HEK293 (cell line): ENCODE results near the gene ELOVL6.

ENCODE experiments used
- CTCF ChIA-PET: fragments of 350-600 bp; formaldehyde crosslinking; extraction: SDS; loops from one replicate; lab custom pipeline; 2021; ENCODE audit warnings: antibody characterized with exemption; lab: Yijun Ruan, JAX
- POLR2A ChIA-PET: fragments of 300-600 bp; formaldehyde crosslinking; extraction: SDS; loops from one replicate; lab custom pipeline; 2020; ENCODE audit warnings: antibody characterized with exemption, inconsistent platforms; lab: Yijun Ruan, JAX
- H3K27ac ChIP-seq: fragments of 200-500 bp; sonication (Bioruptor generic); 2 replicates; pipeline ENCODE4 v1.5.1; 2014; ENCODE audit warnings: low read depth, low read length, control low read depth, inconsistent platforms; ENCODE audit errors: extremely low read depth
- H3K36me3 ChIP-seq, 2 experiments: fragments of 200-500 bp in 1 of 2; sonication (Bioruptor generic) in 1 of 2; 1 replicate in 1 of 2; 2 replicates in 1 of 2; pipeline ENCODE4 v1.5.1; 2014 to 2017; ENCODE audit warnings: inconsistent platforms in 2 of 2, low read length in 2 of 2; ENCODE audit not compliant: control insufficient read depth in 2 of 2, insufficient read depth in 1 of 2
- H3K4me1 ChIP-seq: fragments of 200-500 bp; sonication (Bioruptor generic); 2 replicates; pipeline ENCODE4 v1.5.1; 2014; ENCODE audit warnings: mild to moderate bottlenecking, low read length, inconsistent platforms; ENCODE audit not compliant: control insufficient read depth, insufficient read depth
- H3K4me3 ChIP-seq: 2 replicates; pipeline ENCODE4 v1.5.1; 2011; ENCODE audit warnings: low read depth, mild to moderate bottlenecking, control low read depth, low read length, moderate library complexity
- H3K9me3 ChIP-seq: fragments of 200-500 bp; sonication (Bioruptor generic); 2 replicates; pipeline ENCODE4 v1.5.1; 2014; ENCODE audit warnings: low read depth, low read length, inconsistent platforms; ENCODE audit not compliant: control insufficient read depth, insufficient read depth
- ELK4 ChIP-seq: IDR thresholded peaks from 2 replicates; pipeline ENCODE4 v1.6.1; 2011; ENCODE audit warnings: mild to moderate bottlenecking, low read depth, low read length, borderline replicate concordance
- SP7 ChIP-seq: fragments of 450-650 bp; formaldehyde crosslinking; IDR thresholded peaks from 2 replicates; pipeline ENCODE4 v1.5.1; 2016; ENCODE audit warnings: missing biosample characterization, missing genetic modification characterization
- WT1 ChIP-seq: fragments of 450-650 bp; formaldehyde crosslinking; IDR thresholded peaks from 2 replicates; pipeline ENCODE4 v1.5.1; 2016; ENCODE audit warnings: missing biosample characterization, missing genetic modification characterization
- ZBTB1 ChIP-seq: fragments of 450-650 bp; formaldehyde crosslinking; IDR thresholded peaks from 2 replicates; pipeline ENCODE4 v1.5.1; 2016; ENCODE audit warnings: missing biosample characterization, missing genetic modification characterization
- ZIC2 ChIP-seq: fragments of 450-650 bp; formaldehyde crosslinking; IDR thresholded peaks from 2 replicates; pipeline ENCODE4 v1.5.1; 2016; ENCODE audit warnings: missing biosample characterization, missing genetic modification characterization
- ZNF140 ChIP-seq: fragments of 450-650 bp; formaldehyde crosslinking; IDR thresholded peaks from 2 replicates; pipeline ENCODE4 v1.5.1; 2016; ENCODE audit warnings: missing biosample characterization, missing genetic modification characterization
- ZNF169 ChIP-seq: fragments of 450-650 bp; formaldehyde crosslinking; IDR thresholded peaks from 2 replicates; pipeline ENCODE4 v1.5.1; 2016; ENCODE audit warnings: missing biosample characterization, missing genetic modification characterization
- ZNF266 ChIP-seq: fragments of 450-650 bp; formaldehyde crosslinking; IDR thresholded peaks from 2 replicates; pipeline ENCODE4 v1.5.1; 2016; ENCODE audit warnings: missing biosample characterization, missing genetic modification characterization, low read depth
- ZNF311 ChIP-seq: fragments of 450-650 bp; formaldehyde crosslinking; IDR thresholded peaks from 2 replicates; pipeline ENCODE4 v1.5.1; 2017; ENCODE audit warnings: missing biosample characterization, missing genetic modification characterization, borderline replicate concordance
- ZNF354C ChIP-seq: fragments of 450-650 bp; formaldehyde crosslinking; IDR thresholded peaks from 2 replicates; pipeline ENCODE4 v1.5.1; 2016; ENCODE audit warnings: missing biosample characterization, missing genetic modification characterization, low read depth, borderline replicate concordance
- ZNF518A ChIP-seq: fragments of 450-650 bp; formaldehyde crosslinking; conservative IDR thresholded peaks from 2 replicates; pipeline ENCODE4 v1.5.1; 2016; ENCODE audit warnings: low read depth, missing biosample characterization, missing genetic modification characterization
- ZNF561 ChIP-seq: fragments of 450-650 bp; IDR thresholded peaks from 2 replicates; pipeline ENCODE4 v1.5.1; 2018; ENCODE audit warnings: missing biosample characterization, missing genetic modification characterization, borderline replicate concordance
- TF ChIP-seq, protein P1 (sequence below): fragments of 450-650 bp; formaldehyde crosslinking; IDR thresholded peaks from 2 replicates; pipeline ENCODE4 v1.5.1; 2016; ENCODE audit warnings: missing biosample characterization, missing genetic modification characterization
- TF ChIP-seq, protein P2 (sequence below): fragments of 450-650 bp; formaldehyde crosslinking; IDR thresholded peaks from 2 replicates; pipeline ENCODE4 v1.5.1; 2017; ENCODE audit warnings: missing biosample characterization, mild to moderate bottlenecking, missing genetic modification characterization, moderate library complexity
- TF ChIP-seq, protein P3 (sequence below): fragments of 450-650 bp; formaldehyde crosslinking; IDR thresholded peaks from 2 replicates; pipeline ENCODE4 v1.5.1; 2016; ENCODE audit warnings: missing biosample characterization, missing genetic modification characterization

Gene ELOVL6

GRCh38 chr4:110135076-110135475 is 63.3 kb downstream of the ELOVL6 start (continued):
- TF ChIP-seq ELK4: no peak

DNA sequence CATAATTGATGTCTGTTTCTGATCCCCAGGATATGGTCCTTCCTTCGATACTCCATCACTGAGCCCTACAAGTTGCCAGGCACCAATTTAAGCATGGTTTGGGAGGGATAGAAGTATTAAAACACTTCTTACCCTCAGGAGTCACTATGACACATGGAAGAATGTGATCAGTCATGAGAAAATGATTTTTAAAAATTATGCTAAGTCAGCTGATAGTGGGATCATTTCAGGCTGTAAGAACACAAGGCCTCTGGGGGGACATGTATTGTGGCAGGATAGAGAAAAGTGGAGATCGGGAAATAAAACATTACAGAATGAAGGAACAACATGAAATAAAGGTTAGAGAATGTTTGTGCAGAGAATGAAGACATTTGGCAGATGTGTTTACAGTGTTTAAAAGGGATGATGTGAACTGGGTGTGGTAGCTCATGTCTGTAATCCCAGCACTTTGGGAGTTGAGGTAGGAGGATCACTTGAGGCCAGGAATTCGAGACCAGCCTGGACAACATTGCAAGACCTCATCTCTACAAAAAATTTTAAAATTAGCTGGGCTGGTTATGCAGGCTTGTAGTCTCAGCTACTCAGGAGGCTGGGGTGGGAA is 64.0 kb downstream of the ELOVL6 start:
- POLR2A ChIA-PET: no interaction called here
- 0 out of 2 replicates have a peak, but pooled peaks cover 3% of the 10 kb centered on the region for H3K4me1 ChIP-seq
- TF ChIP-seq ZNF266 (tag by site-specific recombination) (no peak), ZNF354C (tag by site-specific recombination) (no peak)
- TF ChIP-seq, protein P1, sequence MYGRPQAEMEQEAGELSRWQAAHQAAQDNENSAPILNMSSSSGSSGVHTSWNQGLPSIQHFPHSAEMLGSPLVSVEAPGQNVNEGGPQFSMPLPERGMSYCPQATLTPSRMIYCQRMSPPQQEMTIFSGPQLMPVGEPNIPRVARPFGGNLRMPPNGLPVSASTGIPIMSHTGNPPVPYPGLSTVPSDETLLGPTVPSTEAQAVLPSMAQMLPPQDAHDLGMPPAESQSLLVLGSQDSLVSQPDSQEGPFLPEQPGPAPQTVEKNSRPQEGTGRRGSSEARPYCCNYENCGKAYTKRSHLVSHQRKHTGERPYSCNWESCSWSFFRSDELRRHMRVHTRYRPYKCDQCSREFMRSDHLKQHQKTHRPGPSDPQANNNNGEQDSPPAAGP (tag by site-specific recombination): no peak
- TF ChIP-seq, protein P2, sequence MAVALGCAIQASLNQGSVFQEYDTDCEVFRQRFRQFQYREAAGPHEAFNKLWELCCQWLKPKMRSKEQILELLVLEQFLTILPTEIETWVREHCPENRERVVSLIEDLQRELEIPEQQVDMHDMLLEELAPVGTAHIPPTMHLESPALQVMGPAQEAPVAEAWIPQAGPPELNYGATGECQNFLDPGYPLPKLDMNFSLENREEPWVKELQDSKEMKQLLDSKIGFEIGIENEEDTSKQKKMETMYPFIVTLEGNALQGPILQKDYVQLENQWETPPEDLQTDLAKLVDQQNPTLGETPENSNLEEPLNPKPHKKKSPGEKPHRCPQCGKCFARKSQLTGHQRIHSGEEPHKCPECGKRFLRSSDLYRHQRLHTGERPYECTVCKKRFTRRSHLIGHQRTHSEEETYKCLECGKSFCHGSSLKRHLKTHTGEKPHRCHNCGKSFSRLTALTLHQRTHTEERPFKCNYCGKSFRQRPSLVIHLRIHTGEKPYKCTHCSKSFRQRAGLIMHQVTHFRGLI (tag by site-specific recombination): no peak
- H3K36me3 ChIP-seq: no peaks in the 10 kb centered on the region
- CTCF ChIA-PET: no interaction called here
- no peak overlapping the region for H3K4me3 ChIP-seq
- no peak overlapping the region for H3K27ac ChIP-seq
- no peaks in the 10 kb centered on the region for H3K9me3 ChIP-seq

DNA sequence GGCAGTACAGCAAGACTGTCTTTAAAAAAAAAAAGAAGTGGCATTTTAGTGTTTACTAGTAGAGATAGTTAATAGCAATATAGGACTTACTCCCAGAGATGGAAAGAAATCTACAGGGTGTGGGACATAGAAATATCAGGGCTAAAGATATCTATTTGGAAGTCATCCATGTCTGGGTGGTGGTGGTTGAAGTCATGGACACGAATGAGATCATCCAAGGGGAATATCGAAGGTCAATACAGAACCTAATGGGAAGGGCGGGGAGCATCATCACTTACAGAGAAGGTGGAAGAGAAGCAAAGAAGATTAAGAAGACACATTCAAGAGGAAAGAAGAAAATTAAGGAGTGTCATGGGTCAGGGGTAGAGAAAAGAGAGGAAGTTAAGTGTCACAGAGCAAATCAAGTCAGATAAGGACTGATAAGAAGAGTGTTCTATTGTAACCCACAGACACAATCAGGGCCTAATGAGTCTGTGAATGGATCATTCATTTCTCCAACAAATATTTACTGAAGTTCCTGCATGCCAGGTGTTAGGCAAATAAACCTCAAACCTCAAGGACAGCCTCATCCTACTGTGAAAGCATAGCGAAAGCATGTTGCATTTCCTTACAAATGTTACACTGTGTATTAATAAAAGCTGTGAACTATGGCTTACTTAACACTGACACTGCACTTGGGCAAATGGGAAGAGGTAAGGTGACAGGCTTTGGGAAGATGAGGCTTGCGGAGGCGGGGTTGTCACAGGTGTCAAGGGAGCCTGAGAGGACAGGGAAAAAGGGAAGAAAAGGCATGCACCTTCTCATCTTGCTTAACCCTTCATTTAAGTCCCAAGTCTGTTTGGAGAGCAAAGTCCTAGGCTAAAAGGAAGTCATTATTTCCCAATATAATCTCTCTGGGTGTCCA is 65.3 kb downstream of the ELOVL6 start:
- no peak overlapping the region for H3K27ac ChIP-seq
- H3K4me1 ChIP-seq: no peaks in the 10 kb centered on the region
- CTCF ChIA-PET: no interaction called here
- no peaks in the 10 kb centered on the region for H3K9me3 ChIP-seq
- TF ChIP-seq SP7 (tag by site-specific recombination) (no peak), ZNF311 (no peak), ZNF140 (tag by site-specific recombination) (no peak), ZNF561 (tag by site-specific recombination) (no peak), ZBTB1 (tag by site-specific recombination) (no peak), ZIC2 (no peak), ZNF518A (tag by site-specific recombination) (no peak), WT1 (tag by site-specific recombination) (no peak), ZNF169 (tag by site-specific recombination) (no peak)
- TF ChIP-seq, protein P3, sequence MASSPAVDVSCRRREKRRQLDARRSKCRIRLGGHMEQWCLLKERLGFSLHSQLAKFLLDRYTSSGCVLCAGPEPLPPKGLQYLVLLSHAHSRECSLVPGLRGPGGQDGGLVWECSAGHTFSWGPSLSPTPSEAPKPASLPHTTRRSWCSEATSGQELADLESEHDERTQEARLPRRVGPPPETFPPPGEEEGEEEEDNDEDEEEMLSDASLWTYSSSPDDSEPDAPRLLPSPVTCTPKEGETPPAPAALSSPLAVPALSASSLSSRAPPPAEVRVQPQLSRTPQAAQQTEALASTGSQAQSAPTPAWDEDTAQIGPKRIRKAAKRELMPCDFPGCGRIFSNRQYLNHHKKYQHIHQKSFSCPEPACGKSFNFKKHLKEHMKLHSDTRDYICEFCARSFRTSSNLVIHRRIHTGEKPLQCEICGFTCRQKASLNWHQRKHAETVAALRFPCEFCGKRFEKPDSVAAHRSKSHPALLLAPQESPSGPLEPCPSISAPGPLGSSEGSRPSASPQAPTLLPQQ (tag by site-specific recombination): no peak
- TF ChIP-seq, protein P1 (tag by site-specific recombination): no peak
- no peak overlapping the region for H3K4me3 ChIP-seq
- POLR2A ChIA-PET: no interaction called here
- no peaks in the 10 kb centered on the region for H3K36me3 ChIP-seq
